DMS79 treated with DMSO at 0.1 percent for 48 hours (cell line): ENCODE measurements around the gene STN1.
A peak's percentile ranks its signal among the peaks of the same experiment; 100 is the strongest.

ENCODE experiments used
- DNase-seq: peaks from one replicate; lab custom pipeline; 2025; lab: John Stamatoyannopoulos, UW

STN1 gene, protein sequence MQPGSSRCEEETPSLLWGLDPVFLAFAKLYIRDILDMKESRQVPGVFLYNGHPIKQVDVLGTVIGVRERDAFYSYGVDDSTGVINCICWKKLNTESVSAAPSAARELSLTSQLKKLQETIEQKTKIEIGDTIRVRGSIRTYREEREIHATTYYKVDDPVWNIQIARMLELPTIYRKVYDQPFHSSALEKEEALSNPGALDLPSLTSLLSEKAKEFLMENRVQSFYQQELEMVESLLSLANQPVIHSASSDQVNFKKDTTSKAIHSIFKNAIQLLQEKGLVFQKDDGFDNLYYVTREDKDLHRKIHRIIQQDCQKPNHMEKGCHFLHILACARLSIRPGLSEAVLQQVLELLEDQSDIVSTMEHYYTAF

GRCh38 chr10:103918053-103918846 lies at the start of gene STN1:
Gene STN1 (minus strand): TSS chr10:103918184. CDS start chr10:103917594, 590 bp downstream.
- DNase-seq: peak; percentile 69

DNA sequence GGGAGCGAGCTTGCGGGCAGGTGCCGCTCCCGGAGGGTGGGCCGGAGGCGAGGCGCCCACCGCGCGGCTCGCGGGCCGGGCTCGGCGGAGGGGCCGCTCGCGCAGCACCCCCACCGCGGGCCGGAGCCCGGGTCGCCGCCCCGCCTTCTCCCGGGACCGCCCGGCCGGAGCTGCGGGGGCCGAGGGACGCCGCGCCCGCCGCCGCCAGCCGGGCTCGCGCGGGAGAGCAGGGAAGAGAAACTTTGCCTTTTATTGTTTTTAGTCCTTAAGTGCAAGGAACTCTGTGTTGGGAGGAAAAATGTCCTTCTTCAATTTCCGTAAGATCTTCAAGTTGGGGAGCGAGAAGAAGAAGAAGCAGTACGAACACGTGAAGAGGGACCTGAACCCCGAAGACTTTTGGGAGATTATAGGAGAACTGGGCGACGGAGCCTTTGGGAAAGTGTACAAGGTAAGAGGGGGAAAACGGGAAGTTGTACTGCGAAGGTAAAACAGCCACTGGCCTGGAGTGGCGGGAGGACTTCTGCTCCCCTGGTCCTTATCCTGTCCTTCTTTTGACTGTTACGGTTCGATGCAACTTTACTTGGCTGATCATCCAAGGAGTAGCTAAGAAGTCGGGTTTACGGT lies 49.6 kb upstream of the STN1 start:
- DNase-seq: peak; percentile 21

DNA sequence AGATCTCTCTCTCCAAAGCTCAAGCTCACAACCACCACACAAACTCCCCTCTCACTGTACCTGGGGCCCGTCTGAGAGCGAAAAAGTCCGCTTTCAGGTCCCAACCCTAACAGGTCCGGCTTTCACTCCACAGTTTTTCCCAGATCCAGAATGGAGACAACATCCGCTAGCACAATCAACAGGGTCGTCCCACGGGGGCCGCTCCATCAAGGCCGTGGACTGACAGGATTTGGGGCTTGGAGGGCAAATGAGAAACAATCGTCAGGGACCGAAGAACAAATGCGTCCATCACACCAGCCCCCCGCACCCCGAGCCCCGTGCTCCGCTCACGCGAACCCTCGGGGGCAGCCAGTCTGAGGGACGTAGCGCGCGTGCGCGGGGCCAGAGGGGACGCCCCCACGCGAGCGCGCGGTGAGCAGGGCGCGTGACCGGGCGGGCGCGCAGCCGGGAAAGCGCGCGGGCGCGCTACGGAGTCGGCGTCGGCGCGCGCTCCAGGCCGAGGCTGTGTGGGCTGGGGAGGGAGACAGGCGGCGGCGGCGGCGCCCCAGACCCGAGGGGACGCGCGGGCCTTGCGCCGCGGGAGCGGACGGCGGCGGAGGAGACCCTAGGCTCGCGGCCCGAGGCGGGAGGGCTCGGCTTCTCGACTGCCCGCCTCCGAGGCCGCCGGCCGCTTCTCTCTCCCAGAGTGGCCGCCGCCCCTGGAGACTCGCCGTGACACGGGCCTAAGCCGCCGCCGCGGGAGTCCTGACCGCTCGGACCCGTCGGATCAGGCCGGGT lies 48.9 kb upstream of the STN1 start, which contains the start of gene SLK:
Gene SLK (plus strand): TSS at position 470 of the 777 bp plus-strand sequence. CDS start 606 bp downstream, outside the sequence.
- peak; percentile 24 for DNase-seq

GRCh38 chr10:103960103-103960502 lies 42.1 kb upstream of the STN1 start:
- DNase-seq: no peak

GRCh38 chr10:103958996-103959395 lies 41.0 kb upstream of the STN1 start:
- DNase-seq: no peak

GRCh38 chr10:103954543-103954942 lies 36.6 kb upstream of the STN1 start:
- DNase-seq: no peak

DNA sequence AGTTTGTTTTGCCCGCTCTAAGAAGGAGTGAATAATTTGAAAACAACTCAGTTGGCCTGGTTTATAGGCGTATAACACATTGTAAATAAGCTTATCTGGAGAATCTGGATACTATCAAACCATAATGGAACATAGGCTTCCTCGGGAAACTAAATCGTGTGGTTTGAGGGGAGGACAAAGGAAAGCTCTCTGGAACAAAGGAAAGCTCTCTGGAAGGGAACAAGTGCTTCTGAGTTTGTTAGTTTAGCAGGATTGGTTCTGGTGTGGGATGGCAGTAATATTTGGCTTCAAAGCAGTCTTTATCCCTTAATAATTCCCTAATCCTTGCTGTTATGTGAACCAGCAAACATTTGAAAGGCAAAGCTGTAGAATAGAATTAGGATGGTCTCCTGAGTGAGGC lies 34.0 kb upstream of the STN1 start:
- no peak for DNase-seq

- no peak for DNase-seq
Observed at GRCh38 chr10:103951183-103951582, 33.2 kb upstream of the STN1 start.

GRCh38 chr10:103949728-103950127 lies 31.7 kb upstream of the STN1 start:
- DNase-seq: no peak

GRCh38 chr10:103947799-103948516 lies 30.0 kb upstream of the STN1 start:
- no peak for DNase-seq

DNA sequence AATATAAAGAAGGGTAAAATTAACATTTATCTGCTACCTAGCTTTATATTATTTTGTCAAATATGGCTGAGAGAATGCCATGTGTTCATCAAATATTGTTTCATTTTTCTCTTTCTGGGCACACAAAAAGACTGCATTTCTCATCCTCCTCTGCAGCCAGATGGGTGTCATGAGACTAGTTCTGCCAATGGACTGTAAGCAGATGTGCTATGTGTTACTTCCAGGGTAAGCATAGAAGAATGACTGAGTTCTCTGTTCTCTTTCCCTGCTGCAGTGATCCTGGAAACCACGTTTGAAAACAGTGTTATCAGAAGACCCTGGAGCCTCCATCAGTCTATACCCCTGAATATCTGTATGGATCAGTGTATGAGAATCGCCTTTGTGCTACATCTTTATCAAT lies 24.9 kb upstream of the STN1 start:
- no peak for DNase-seq

- DNase-seq: no peak
Observed at GRCh38 chr10:103941801-103942200, 23.8 kb upstream of the STN1 start.

DNA sequence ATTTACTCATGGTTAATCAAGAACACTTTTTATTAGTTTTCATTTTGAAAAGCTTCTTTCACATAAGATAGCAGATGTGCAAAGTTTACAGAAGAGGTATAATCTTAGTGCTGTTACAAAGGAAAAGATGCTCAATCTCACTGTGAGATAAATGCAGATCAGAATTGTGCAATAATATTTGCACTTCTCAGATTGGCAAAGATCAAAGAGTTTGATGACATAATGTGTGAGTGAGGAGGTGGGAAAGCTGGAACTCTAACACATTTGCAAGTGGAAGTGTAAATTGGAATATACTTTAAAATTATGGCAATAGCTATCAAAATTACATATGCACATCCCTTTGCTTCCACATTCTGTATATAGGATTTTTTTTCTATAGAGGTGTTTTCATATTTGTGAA lies 21.5 kb upstream of the STN1 start:
- no peak for DNase-seq

GRCh38 chr10:103936022-103936421 lies 18.0 kb upstream of the STN1 start:
- DNase-seq: no peak

- no peak for DNase-seq
Observed at GRCh38 chr10:103934308-103934707, 16.3 kb upstream of the STN1 start.

GRCh38 chr10:103933557-103934121 lies 15.7 kb upstream of the STN1 start:
- no peak for DNase-seq

DNA sequence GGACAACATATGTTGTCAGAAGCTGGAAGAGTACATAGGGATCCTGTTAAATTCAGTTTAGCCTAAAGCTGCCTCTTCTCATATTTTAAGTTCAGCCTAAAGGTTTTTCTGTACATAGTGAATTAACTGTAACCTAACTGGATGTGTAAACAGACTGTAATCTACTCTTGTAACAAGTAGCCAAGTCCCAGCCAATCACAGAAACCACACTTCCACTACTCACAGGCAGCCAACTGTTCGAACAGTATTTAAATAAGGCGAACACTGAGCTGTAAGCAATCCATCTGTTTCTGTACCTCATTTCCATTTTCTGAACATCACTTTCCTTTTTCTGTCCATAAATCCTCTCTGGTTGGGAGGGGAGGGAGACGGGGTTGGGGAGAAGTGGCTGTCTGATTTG lies 15.0 kb upstream of the STN1 start:
- no peak for DNase-seq

GRCh38 chr10:103932271-103932670 lies 14.3 kb upstream of the STN1 start:
- DNase-seq: no peak

DNA sequence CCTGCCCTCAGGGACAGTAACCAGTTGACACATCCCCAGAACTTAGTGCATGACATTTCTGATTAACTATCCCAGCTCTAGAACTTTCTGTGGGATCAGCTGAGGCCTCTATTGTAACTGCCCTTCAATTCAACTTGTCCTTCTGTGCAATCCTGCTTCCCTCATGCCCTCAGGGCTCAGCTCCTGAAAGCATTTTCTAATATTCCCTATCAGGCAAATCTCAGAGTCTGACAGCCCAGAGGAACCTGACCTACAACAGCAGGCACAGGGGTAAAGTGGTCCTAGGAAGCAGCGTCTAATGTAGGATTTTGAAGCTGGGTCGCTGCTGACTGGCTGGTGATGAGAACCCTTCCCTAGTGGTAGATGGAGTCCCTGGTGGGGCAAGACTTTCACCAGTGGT lies 13.6 kb upstream of the STN1 start:
- DNase-seq: no peak

DNA sequence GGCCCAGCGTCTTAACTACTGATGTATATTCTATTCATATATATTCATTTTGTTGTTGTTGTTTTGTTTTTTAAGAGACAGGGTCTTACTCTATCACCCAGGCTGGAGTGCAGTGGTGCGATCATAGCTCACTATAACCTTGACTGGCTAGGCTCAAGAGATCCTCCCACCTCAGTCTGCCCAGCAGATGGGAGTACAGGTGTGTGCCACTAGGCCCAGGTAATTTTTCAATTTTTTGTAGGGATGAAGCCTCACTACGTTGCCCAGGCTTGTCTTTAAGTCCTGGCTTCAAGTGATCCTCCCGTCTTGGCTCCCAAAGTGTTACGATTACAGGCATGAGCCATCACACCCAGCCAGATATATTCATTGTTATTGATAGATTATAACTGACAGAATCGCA lies 12.9 kb upstream of the STN1 start:
- DNase-seq: no peak

DNA sequence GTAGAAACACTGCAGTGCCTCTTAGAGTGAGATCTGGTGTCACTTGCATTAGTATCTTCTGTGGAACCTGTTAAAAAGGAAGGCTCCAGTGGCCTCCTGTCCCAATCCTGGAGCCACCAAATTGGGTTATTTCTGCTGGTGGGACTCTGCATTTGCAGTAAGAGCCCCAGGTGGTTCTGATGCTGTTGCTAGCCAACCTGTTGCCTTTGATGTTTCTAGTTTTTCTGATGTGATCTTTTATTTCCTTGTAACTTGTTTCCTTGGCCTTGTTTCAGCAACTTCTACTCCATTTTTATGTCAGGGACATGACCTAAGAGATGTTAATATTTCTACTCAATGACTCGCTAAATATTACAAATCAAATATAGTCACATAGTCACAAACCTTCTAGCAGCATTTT lies 12.5 kb upstream of the STN1 start:
- no peak for DNase-seq
